HG03196 (cell line): ENCODE measurements around the gene GFM1.

Experiments used
- ATAC-seq: cut with Tn5 transposase; IDR thresholded peaks from one replicate; pipeline ENCODE4 v1.9.1; 2021; ENCODE audit not compliant: unreplicated experiment

The GFM1 gene

GRCh38 chr3:158723991-158724390 lies 79.7 kb downstream of the GFM1 start:
- ATAC-seq: no peak

GRCh38 chr3:158725348-158726011 lies 81.2 kb downstream of the GFM1 start:
- no peak for ATAC-seq

GRCh38 chr3:158727206-158728060 lies 83.1 kb downstream of the GFM1 start:
- ATAC-seq: peak; percentile 59

- no peak for ATAC-seq
Measured at GRCh38 chr3:158728061-158728377, 83.7 kb downstream of the GFM1 start.

GRCh38 chr3:158728851-158729250 lies 84.5 kb downstream of the GFM1 start:
- no peak for ATAC-seq

GRCh38 chr3:158731486-158731885 lies 87.2 kb downstream of the GFM1 start:
- ATAC-seq: no peak

- ATAC-seq: peak; percentile 81
Measured at GRCh38 chr3:158731938-158732855, 87.9 kb downstream of the GFM1 start, which contains the start of gene RARRES1. Gene RARRES1 (minus strand): TSS chr3:158732457. CDS start chr3:158732415, 42 bp downstream.

GRCh38 chr3:158732856-158733200 lies 88.5 kb downstream of the GFM1 start:
- no peak for ATAC-seq

- no peak for ATAC-seq
Measured at GRCh38 chr3:158733656-158734055, 89.3 kb downstream of the GFM1 start.

- no peak for ATAC-seq
Measured at GRCh38 chr3:158735296-158736033, 91.1 kb downstream of the GFM1 start.

- ATAC-seq: no peak
Measured at GRCh38 chr3:158737410-158737809, 93.1 kb downstream of the GFM1 start.

GRCh38 chr3:158737976-158738615 lies 93.8 kb downstream of the GFM1 start:
- no peak for ATAC-seq

- no peak for ATAC-seq
Measured at GRCh38 chr3:158738653-158739052, 94.3 kb downstream of the GFM1 start.

GRCh38 chr3:158739078-158739477 lies 94.8 kb downstream of the GFM1 start:
- no peak for ATAC-seq

- ATAC-seq: no peak
Measured at GRCh38 chr3:158739661-158740060, 95.3 kb downstream of the GFM1 start.
